A549 (cell line): ENCODE data around the gene GTF3C1. TPM values are rescaled to one million over a fixed set of nuclear protein-coding genes. Genes with fewer than 3 reads are reported as not detected.

Source experiments
- ATAC-seq, 2 experiments: fragments of 200-7000 bp in 1 of 2; fragments of >200 bp in 1 of 2; cut with Nextera tagmentation in 1 of 2; cut with Tn5 transposase in 1 of 2; 3 replicates each; pipeline versions ENCODE4 v1.8.0 to v1.9.1; 2018 to 2020; ENCODE audit warnings: mild to moderate bottlenecking in 1 of 2, moderate library complexity in 1 of 2
- CTCF ChIA-PET: fragments of 300-600 bp; sonication (Branson Sonifier 250); formaldehyde crosslinking; extraction: SDS; loops from one replicate; lab custom pipeline; 2021; ENCODE audit warnings: antibody characterized with exemption, inconsistent platforms; lab: Yijun Ruan, JAX
- POLR2A ChIA-PET: fragments of 350-600 bp; formaldehyde crosslinking; extraction: SDS; loops from one replicate; lab custom pipeline; 2021; ENCODE audit warnings: antibody characterized with exemption, inconsistent platforms; lab: Yijun Ruan, JAX
- DNase-seq, 2 experiments: peaks; one replicate each; pipeline versions ENCODE4 v3.0.0 to v3.0.0-alpha.2; 2011 to 2016; ENCODE audit warnings: low read depth in 1 of 2, low spot score in 1 of 2
- FAIRE-seq: peaks from 2 replicates; lab custom pipeline; 2011; peaks lifted over from hg19 to GRCh38; lab: Jason Lieb, UNC
- H3K27ac ChIP-seq, 2 experiments: fragments of >200 bp; sonication (Bioruptor Twin); formaldehyde crosslinking; 3 replicates each; pipeline ENCODE4 v1.5.1; 2016 to 2017
- H3K4me1 ChIP-seq: fragments of >200 bp; sonication (Bioruptor Twin); formaldehyde crosslinking; 3 replicates; pipeline ENCODE4 v1.6.1; 2016
- H3K4me2 ChIP-seq: fragments of >200 bp; sonication (Bioruptor Twin); formaldehyde crosslinking; 3 replicates; pipeline ENCODE4 v1.6.1; 2016
- H3K4me3 ChIP-seq: fragments of >200 bp; sonication (Bioruptor Twin); formaldehyde crosslinking; 3 replicates; pipeline ENCODE4 v1.5.1; 2016
- H3K9me3 ChIP-seq: fragments of >200 bp; sonication (Bioruptor Twin); formaldehyde crosslinking; 3 replicates; pipeline ENCODE4 v1.6.1; 2016
- BHLHE40 ChIP-seq: IDR thresholded peaks from 2 replicates; pipeline ENCODE4 v1.6.1; 2012; ENCODE audit warnings: low read depth, low read length, inconsistent platforms
- CBX2 ChIP-seq: fragments of 200-600 bp; sonication (generic); IDR thresholded peaks from 2 replicates; pipeline ENCODE4 v1.6.1; 2016; ENCODE audit warnings: low read depth, mild to moderate bottlenecking, borderline replicate concordance
- CBX8 ChIP-seq: fragments of 200-600 bp; sonication (generic); IDR thresholded peaks from 2 replicates; pipeline ENCODE4 v1.6.1; 2016
- CEBPB ChIP-seq, 2 experiments: fragments of >200 bp in 1 of 2; sonication (Bioruptor Twin) in 1 of 2; formaldehyde crosslinking in 1 of 2; IDR thresholded peaks; 2 replicates each; pipeline ENCODE4 v1.6.1; 2012 to 2016
- CHD4 ChIP-seq: fragments of 200-600 bp; sonication (generic); IDR thresholded peaks from 2 replicates; pipeline ENCODE4 v1.6.1; 2016; ENCODE audit warnings: antibody characterized with exemption, mild to moderate bottlenecking, borderline replicate concordance
- EP300 ChIP-seq, 2 experiments: fragments of >200 bp; sonication (Bioruptor Twin); formaldehyde crosslinking; IDR thresholded peaks; 2 replicates in 1 of 2; 3 replicates in 1 of 2; pipeline ENCODE4 v1.6.1; 2016 to 2017
- ESRRA ChIP-seq: fragments of 150-350 bp; IDR thresholded peaks from 2 replicates; pipeline ENCODE4 v1.6.1; 2014; ENCODE audit warnings: mild to moderate bottlenecking, low read length, borderline replicate concordance
- FOSB ChIP-seq: fragments of 250-450 bp; sonication (Bioruptor Pico); IDR thresholded peaks from 2 replicates; pipeline ENCODE4 v1.5.0; 2020; ENCODE audit warnings: mild to moderate bottlenecking, moderate library complexity
- FOSL2 ChIP-seq, 2 experiments: fragments of 450-650 bp in 1 of 2; fragments of >200 bp in 1 of 2; sonication (Bioruptor Twin) in 1 of 2; formaldehyde crosslinking; IDR thresholded peaks; 2 replicates each; pipeline versions ENCODE4 v1.5.0 to v1.6.1; 2016 to 2020; ENCODE audit warnings: mild to moderate bottlenecking in 1 of 2, moderate library complexity in 1 of 2
- HDAC2 ChIP-seq: fragments of 200-600 bp; sonication (generic); IDR thresholded peaks from 2 replicates; pipeline ENCODE4 v1.6.1; 2016
- HOXA7 ChIP-seq: fragments of 250-450 bp; sonication (Bioruptor Pico); IDR thresholded peaks from 2 replicates; pipeline ENCODE4 v1.5.0; 2020; ENCODE audit warnings: mild to moderate bottlenecking, moderate library complexity
- HOXB13 ChIP-seq: fragments of 250-450 bp; sonication (Bioruptor Pico); IDR thresholded peaks from 2 replicates; pipeline ENCODE4 v1.5.0; 2020; ENCODE audit warnings: low read depth, mild to moderate bottlenecking, moderate library complexity
- KDM1A ChIP-seq: fragments of 200-600 bp; sonication (generic); IDR thresholded peaks from 2 replicates; pipeline ENCODE4 v1.6.1; 2016; ENCODE audit warnings: low read depth, mild to moderate bottlenecking
- KDM5A ChIP-seq: fragments of 200-600 bp; sonication (generic); IDR thresholded peaks from 2 replicates; pipeline ENCODE4 v1.6.1; 2016; ENCODE audit warnings: antibody characterized with exemption, mild to moderate bottlenecking
- NFE2L2 ChIP-seq: fragments of 150-350 bp; conservative IDR thresholded peaks from 2 replicates; pipeline ENCODE4 v1.6.1; 2014; ENCODE audit warnings: low read length
- NPAS2 ChIP-seq: fragments of 250-450 bp; sonication (Bioruptor Pico); IDR thresholded peaks from 2 replicates; pipeline ENCODE4 v1.8.0; 2022; ENCODE audit warnings: mild to moderate bottlenecking, moderate library complexity, borderline replicate concordance
- NR3C1 ChIP-seq: fragments of >200 bp; sonication (Bioruptor Twin); formaldehyde crosslinking; IDR thresholded peaks from 3 replicates; pipeline ENCODE4 v1.6.1; 2017
- POLR2A ChIP-seq: IDR thresholded peaks from 2 replicates; pipeline ENCODE4 v1.6.1; 2012; ENCODE audit warnings: mild to moderate bottlenecking, low read length
- RAD21 ChIP-seq, 2 experiments: fragments of >200 bp in 1 of 2; sonication (Bioruptor Twin) in 1 of 2; formaldehyde crosslinking in 1 of 2; IDR thresholded peaks in 1 of 2; conservative IDR thresholded peaks in 1 of 2; 2 replicates in 1 of 2; 3 replicates in 1 of 2; pipeline ENCODE4 v1.6.1; 2012 to 2018; ENCODE audit warnings: inconsistent platforms in 1 of 2
- SREBF2 ChIP-seq: fragments of 450-650 bp; IDR thresholded peaks from 2 replicates; pipeline ENCODE4 v1.6.1; 2014; ENCODE audit warnings: mild to moderate bottlenecking, moderate library complexity
- TFCP2L1 ChIP-seq: fragments of 250-450 bp; sonication (Bioruptor Pico); IDR thresholded peaks from 2 replicates; pipeline ENCODE4 v1.5.0; 2021; ENCODE audit warnings: mild to moderate bottlenecking
- TP53 ChIP-seq: fragments of 250-450 bp; sonication (Bioruptor Pico); IDR thresholded peaks from 2 replicates; pipeline ENCODE4 v1.5.0; 2021; ENCODE audit warnings: mild to moderate bottlenecking, moderate library complexity
- WGBS: methylation state at CpG from one replicate; pipeline ENCODE4 v1.1.6; 2017; ENCODE audit errors: missing lambda C conversion rate; 5-methylcytosine and 5-hydroxymethylcytosine counted together
- polyA plus RNA-seq, 4 experiments: library from polyadenylated mRNA; depleted of rRNA in 3 of 4; stranded (reverse); fragments of >200 nt; fragmentation: RNase III in 1 of 4; extraction: RNeasy Plus Mini Kit Qiagen cat#74134 plus additional on column Dnase treatment in 1 of 4; gene quantifications; 2 replicates in 3 of 4; 3 replicates in 1 of 4; pipeline ENCODE4 v1.2.3, GENCODE V29; 2011 to 2017
- TF ChIP-seq, protein P1 (sequence below): IDR thresholded peaks from 2 replicates; pipeline ENCODE4 v1.6.1; 2012
- TF ChIP-seq, protein P2 (sequence below): fragments of 150-350 bp; IDR thresholded peaks from 2 replicates; pipeline ENCODE4 v1.6.1; 2014; ENCODE audit warnings: low read depth, mild to moderate bottlenecking, low read length
- TF ChIP-seq, protein P3 (sequence below): fragments of >200 bp; sonication (Bioruptor Twin); formaldehyde crosslinking; IDR thresholded peaks from 3 replicates; pipeline ENCODE4 v1.5.1; 2016
- TF ChIP-seq, protein P4 (sequence below): fragments of >200 bp; sonication (Bioruptor Twin); formaldehyde crosslinking; IDR thresholded peaks from 2 replicates; pipeline ENCODE4 v1.6.1; 2016
- TF ChIP-seq, protein P5 (sequence below): fragments of 450-650 bp; IDR thresholded peaks from 2 replicates; pipeline ENCODE4 v1.6.1; 2014; ENCODE audit warnings: antibody characterized with exemption
- TF ChIP-seq, protein P6 (sequence below): IDR thresholded peaks from 2 replicates; pipeline ENCODE4 v1.6.1; 2012

GTF3C1 gene
- polyA plus RNA-seq, 2 of the 4 experiments (the other 2 are of a cell fraction), result 41.6 to 54.2 TPM

DNA sequence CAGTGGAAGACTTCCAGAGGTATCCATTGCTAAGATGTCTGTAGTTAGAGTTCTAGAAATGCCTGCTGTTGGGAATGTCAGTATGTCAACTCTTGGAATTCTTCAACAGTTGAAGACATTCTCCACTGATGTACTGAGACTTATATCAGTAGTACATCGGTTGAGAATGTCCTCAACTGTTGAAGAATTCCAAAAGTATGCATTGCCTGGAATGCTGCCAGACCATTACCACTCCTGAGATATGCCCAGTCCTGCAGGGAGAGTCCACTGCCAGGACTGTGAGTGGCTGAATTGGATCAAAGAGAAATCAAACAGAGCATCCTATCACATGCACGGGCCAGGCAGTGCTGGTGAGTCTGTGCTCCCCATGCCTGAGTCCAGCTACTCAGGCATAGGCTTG, 105.7 kb downstream of the GTF3C1 start:
- ChIA-PET POLR2A (no interaction called here), CTCF (interaction anchor here (0.9 to 1.6 kb wide), 2 partner anchors 209 to 284 kb away, joined by 3 to 5 read pairs; no protein-coding TSS in a partner anchor)
- TF ChIP-seq HDAC2 (no peak), NPAS2 (no peak), CBX2 (no peak), FOSB (CRISPR knock-in tag) (no peak), BHLHE40 (no peak), ESRRA (no peak), NR3C1 (no peak), KDM5A (no peak), CHD4 (no peak), NFE2L2 (no peak), TP53 (CRISPR knock-in tag) (no peak), CEBPB (IDR thresholded peaks at IDR 0.05) (no peak), SREBF2 (no peak)
- TF ChIP-seq, protein P1, sequence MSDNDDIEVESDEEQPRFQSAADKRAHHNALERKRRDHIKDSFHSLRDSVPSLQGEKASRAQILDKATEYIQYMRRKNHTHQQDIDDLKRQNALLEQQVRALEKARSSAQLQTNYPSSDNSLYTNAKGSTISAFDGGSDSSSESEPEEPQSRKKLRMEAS, result no peak
- TF ChIP-seq, protein P2, sequence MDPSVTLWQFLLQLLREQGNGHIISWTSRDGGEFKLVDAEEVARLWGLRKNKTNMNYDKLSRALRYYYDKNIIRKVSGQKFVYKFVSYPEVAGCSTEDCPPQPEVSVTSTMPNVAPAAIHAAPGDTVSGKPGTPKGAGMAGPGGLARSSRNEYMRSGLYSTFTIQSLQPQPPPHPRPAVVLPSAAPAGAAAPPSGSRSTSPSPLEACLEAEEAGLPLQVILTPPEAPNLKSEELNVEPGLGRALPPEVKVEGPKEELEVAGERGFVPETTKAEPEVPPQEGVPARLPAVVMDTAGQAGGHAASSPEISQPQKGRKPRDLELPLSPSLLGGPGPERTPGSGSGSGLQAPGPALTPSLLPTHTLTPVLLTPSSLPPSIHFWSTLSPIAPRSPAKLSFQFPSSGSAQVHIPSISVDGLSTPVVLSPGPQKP, result no peak
- TF ChIP-seq, protein P3, sequence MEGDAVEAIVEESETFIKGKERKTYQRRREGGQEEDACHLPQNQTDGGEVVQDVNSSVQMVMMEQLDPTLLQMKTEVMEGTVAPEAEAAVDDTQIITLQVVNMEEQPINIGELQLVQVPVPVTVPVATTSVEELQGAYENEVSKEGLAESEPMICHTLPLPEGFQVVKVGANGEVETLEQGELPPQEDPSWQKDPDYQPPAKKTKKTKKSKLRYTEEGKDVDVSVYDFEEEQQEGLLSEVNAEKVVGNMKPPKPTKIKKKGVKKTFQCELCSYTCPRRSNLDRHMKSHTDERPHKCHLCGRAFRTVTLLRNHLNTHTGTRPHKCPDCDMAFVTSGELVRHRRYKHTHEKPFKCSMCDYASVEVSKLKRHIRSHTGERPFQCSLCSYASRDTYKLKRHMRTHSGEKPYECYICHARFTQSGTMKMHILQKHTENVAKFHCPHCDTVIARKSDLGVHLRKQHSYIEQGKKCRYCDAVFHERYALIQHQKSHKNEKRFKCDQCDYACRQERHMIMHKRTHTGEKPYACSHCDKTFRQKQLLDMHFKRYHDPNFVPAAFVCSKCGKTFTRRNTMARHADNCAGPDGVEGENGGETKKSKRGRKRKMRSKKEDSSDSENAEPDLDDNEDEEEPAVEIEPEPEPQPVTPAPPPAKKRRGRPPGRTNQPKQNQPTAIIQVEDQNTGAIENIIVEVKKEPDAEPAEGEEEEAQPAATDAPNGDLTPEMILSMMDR, result no peak
- TF ChIP-seq, protein P4, sequence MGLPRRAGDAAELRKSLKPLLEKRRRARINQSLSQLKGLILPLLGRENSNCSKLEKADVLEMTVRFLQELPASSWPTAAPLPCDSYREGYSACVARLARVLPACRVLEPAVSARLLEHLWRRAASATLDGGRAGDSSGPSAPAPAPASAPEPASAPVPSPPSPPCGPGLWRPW, result no peak
- H3K27ac ChIP-seq, result no peak overlapping the region
- no peaks in the 10 kb centered on the region for H3K4me1 ChIP-seq
- WGBS, result 5% methylated on average over 2 of the region's 2 CpGs
- H3K9me3 ChIP-seq, result peaks cover 19% of the 10 kb centered on the region
- H3K4me2 ChIP-seq, result no peak overlapping the region
- no peak for ATAC-seq
- no peak for FAIRE-seq
- no peak for DNase-seq
- no peak overlapping the region for H3K4me3 ChIP-seq

DNA sequence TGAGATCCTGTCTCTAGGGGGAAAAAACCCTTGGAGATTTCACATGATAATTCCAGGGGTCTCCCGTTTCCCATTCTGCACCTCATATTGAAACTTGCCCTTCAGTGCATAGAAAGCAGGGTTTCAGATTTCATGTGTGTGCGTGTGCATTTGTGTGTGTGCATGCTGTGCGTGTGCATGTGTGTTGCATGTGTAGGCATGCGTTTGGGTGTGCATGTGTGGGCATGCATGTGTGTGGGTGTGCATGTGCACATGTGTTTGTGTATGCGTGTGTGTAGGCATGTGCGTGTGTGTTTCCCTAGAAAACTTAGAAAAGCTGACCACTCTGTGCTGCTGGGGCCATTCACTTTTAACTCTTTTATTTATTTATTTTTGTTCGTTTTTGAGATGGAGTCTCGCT, 107.7 kb downstream of the GTF3C1 start:
- FAIRE-seq (no peak), DNase-seq (no peak), ATAC-seq (no peak)
- Histone ChIP-seq H3K9me3 (peaks cover 19% of the 10 kb centered on the region), H3K4me3 (no peak overlapping the region), H3K27ac (no peak overlapping the region), H3K4me2 (no peak overlapping the region), H3K4me1 (no peaks in the 10 kb centered on the region)
- POLR2A ChIA-PET, result no interaction called here
- TF ChIP-seq KDM1A (no peak), EP300 (IDR thresholded peaks at IDR 0.05) (no peak), FOSL2 (IDR thresholded peaks at IDR 0.05) (no peak), FOSL2 (CRISPR knock-in tag; IDR thresholded peaks at IDR 0.05) (no peak), POLR2A (no peak), HOXB13 (CRISPR knock-in tag) (no peak), HDAC2 (no peak), RAD21 (conservative IDR thresholded peaks at IDR 0.05 in 1 of 2, IDR thresholded peaks at IDR 0.05 in 1 of 2) (no peak), TFCP2L1 (no peak), CBX2 (no peak), CBX8 (no peak), HOXA7 (CRISPR knock-in tag) (no peak)
- TF ChIP-seq, protein P5, sequence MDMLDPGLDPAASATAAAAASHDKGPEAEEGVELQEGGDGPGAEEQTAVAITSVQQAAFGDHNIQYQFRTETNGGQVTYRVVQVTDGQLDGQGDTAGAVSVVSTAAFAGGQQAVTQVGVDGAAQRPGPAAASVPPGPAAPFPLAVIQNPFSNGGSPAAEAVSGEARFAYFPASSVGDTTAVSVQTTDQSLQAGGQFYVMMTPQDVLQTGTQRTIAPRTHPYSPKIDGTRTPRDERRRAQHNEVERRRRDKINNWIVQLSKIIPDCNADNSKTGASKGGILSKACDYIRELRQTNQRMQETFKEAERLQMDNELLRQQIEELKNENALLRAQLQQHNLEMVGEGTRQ, result no peak
- TF ChIP-seq, protein P6, sequence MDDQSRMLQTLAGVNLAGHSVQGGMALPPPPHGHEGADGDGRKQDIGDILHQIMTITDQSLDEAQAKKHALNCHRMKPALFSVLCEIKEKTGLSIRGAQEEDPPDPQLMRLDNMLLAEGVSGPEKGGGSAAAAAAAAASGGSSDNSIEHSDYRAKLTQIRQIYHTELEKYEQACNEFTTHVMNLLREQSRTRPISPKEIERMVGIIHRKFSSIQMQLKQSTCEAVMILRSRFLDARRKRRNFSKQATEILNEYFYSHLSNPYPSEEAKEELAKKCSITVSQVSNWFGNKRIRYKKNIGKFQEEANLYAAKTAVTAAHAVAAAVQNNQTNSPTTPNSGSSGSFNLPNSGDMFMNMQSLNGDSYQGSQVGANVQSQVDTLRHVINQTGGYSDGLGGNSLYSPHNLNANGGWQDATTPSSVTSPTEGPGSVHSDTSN, result no peak
- CTCF ChIA-PET, result no interaction called here
- WGBS, result 63% methylated on average over 8 of the region's 8 CpGs
